GM20000 (cell line): ENCODE data around the gene DTYMK.

Source experiments
- DNase-seq: peaks from one replicate; pipeline ENCODE4 v3.0.0; 2012; ENCODE audit warnings: low spot score
- CTCF ChIP-seq: IDR thresholded peaks from 2 replicates; pipeline ENCODE4 v1.5.1; 2012; ENCODE audit warnings: mild to moderate bottlenecking, control low read depth; ENCODE audit errors: extremely low read depth, missing control alignments

DTYMK gene

GRCh38 chr2:241730671-241731293 lies 44.2 kb upstream of the DTYMK start:
- TF ChIP-seq CTCF: no peak
- DNase-seq: no peak

- no peak for TF ChIP-seq CTCF
- DNase-seq: peak; percentile 34
These were observed 43.3 kb upstream of the DTYMK start for GRCh38 chr2:241729868-241730267.

GRCh38 chr2:241728627-241729026 lies 42.0 kb upstream of the DTYMK start:
- no peak for DNase-seq
- TF ChIP-seq CTCF: no peak

- no peak for DNase-seq
- no peak for TF ChIP-seq CTCF
These were observed 41.4 kb upstream of the DTYMK start for GRCh38 chr2:241728000-241728399.

- no peak for TF ChIP-seq CTCF
- DNase-seq: no peak
These were observed 39.8 kb upstream of the DTYMK start for GRCh38 chr2:241726459-241726858.

GRCh38 chr2:241724975-241725870 lies 38.6 kb upstream of the DTYMK start:
- no peak for TF ChIP-seq CTCF
- DNase-seq: no peak

GRCh38 chr2:241724259-241724974 lies 37.8 kb upstream of the DTYMK start:
- peak; percentile 28 for DNase-seq
- no peak for TF ChIP-seq CTCF
